ENCODE data around the gene LARP4B. TPM values are rescaled to one million over a fixed set of nuclear protein-coding genes. Genes with fewer than 3 reads are reported as not detected.

LARP4B gene
- total RNA-seq, 1 experiment from 2014 or later, result 31.1 TPM

DNA sequence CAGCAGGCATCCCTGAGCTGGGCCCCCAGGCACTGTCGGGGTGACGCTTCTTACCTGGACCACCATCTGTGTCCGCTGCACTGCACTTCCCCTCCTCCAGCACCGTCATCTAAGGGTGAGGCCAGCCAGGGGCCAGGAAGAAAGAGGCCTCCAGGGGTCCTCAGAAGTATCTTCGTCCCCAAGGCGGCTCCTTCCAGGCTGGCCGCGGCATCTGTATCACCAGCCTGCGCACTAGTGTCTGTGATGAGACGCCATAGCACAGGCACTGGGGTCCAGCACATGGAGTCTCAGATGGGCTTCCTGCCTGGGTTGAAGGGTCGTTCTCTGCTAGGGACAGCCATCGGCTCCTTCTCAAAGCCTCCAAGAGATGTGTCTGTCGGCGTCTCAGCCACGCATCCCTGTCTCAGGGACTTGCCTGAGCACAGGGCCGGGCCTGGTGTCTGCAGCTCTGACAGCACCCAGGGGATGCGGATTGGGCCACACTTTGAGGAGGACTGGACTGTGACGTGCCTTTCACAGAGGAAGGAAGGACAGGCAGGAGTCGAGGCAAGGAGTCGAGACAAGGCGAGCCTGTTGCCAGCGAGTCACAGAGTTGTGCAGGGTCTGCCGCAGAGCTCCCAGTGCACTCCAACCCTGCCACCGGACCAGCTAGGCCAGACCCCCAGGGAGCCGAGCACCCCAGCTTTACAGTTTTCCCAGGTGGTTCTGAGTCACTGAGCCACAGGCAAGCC lies 140.5 kb downstream of the LARP4B start:
- DNase-seq (ENCODE audit: extremely low read depth, low read depth), result no peak

DNA sequence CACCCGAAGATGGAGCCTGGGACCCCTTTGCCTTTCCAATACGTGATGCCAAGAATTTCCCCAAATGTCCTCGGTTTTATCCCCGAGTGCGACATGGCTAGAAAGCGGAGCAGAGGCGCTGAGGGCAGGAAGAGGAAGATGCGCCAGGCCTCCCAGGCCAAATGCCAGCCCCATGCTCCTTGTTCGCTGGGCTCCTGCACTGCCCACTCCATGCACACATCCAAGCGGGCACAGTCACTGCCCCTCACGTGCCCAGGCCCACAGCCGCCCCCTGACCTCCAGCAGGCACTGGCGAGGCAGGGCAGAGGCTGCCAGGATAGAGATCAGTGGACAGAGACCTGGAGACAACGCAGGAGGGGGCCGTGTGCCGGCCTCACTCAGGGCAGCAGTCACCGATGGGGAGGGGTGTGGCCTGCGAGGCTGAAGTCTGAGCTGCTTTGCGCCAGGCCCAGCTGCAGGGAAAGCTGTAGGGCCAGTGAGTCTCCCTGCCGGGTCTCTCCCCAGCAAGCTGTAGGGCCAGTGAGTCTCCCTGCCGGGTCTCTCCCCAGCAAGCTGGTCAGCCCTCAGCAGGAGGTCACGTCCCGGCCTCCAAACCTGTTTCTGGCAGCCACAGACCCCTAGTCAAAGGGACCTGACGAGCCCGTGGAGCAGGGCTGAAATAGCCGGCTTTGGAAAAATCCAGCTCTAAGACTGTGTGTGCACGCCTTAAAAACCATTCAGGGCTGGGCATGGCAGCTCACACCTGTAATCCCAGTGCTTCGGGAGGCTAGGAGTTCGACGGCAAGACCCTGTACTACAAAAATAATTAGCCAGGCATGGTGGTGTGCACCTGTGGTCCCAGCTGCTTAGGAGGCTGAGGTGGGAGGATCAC lies 141.4 kb downstream of the LARP4B start:
- DNase-seq (ENCODE audit: extremely low read depth, low read depth), result no peak

DNA sequence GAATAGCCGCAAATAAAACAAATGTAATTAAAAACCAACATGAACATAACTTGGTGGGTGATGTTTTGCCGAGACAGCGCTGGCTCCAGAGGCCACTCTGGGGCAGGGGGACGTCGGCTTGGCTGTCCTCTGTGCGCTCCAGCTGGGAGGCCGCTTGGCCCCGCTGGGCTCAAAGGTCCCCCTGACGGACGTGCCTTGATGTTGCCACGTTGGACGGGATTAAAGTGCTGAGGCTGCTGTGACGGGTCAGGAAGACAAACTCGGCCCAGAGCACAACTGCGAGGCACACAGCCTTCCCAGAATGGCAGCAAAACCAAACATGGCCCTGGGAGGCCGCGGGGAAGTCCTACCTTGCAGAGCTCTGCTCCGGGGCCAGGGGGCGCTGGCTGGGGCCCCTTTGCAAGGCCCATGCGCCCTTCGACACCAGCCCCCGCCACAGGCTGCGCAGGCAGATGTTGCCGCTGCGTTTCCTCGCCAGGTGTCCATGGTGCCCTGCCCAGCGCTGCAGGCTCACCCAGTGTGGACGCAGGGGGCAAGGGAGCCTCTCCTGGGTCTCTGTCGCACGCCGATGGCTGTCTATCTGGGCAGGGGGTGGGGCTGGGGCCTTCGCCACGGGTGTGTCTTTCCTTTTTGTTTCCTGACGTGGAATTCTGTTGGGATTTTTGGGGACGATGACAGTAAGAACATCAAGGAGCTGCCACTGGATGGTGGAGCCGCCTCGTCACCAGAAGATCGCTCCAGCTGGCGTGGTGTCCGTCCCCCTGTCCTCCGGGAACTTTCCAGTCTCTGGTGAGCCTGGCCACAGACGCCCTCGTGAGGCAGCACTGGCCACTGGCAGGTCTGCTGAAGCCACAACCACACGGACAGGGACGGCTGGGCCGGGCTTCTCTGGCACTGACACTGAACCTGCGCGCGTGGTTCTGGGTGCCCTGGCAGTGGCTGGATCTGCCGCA lies 142.4 kb downstream of the LARP4B start:
- peak; percentile 60 for DNase-seq (ENCODE audit: extremely low read depth, low read depth)

DNA sequence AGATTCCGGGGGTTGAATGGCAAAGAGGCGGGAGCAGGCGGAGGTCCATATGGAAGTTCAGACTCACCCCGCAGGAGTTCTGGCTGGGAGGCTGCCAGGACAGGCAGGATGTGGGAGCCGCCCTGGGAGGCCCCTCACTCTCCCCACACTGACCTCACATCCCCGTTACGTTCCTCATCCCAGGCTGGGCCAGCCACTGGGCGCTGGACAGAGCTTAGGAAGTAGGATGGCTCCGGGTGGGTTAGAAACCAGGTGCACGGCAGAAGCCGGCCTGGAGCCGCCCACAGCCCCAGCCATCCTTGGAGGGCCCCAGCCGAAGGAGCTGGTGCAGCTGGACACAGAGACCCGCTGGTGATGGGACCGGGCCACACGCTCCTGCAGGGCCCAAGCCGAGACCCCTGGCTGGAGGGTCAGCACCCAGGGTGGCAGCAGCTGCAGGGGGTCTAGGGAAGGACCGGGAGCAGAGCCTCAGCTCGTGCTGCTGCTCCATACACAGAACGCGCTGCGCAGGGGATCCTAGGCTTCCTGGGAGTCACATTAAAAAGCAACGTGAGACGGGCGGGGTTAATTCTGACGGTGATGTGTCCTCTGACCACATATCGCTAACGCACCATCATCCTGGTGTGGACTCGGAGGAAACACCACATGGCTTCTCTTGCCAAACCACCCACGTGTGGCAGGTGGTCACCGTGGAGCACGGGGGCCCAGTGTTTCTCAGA lies 143.4 kb downstream of the LARP4B start:
- DNase-seq (ENCODE audit: extremely low read depth, low read depth), result no peak

DNA sequence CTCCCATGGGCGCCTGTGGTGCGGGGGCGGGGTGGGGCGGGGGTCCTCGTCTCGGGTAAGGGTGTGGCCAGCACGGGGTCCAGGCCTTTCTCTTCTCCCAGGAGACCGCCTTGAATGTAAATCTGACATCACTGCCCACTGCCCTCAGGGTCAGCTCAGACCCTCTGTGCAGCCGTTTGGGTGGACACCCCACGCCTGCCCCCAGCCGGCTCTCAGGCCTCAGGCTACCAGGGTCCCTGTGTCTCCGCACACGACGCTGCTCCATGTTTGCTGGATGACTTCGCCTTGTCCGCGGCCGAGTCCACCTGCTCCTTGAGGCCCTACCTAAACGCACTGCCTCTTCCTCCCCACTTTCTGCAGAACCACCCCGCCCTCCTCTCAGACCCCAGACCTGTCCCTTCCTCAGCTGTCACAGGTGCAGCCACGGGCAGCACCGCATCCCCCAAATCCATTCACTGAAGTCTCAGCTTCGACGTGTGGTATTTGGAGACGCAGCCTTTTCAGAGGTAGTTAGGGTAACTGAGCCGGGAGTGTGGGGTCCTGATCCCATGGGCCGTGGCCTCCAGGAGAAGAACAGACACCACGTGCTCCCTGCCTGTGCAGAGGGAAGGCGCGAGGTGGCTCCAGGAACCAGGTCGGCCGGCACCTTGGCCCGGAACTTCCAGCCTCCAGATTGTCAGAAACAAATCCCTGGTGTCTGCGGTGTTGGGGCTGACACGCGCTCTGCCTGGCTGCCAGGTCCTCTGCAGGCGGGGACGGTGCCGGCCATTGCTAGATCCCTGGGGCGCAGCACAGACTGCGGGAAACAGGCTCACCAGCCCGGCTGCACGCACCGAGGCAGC lies 144.7 kb downstream of the LARP4B start:
- no peak for DNase-seq (ENCODE audit: extremely low read depth, low read depth)

DNA sequence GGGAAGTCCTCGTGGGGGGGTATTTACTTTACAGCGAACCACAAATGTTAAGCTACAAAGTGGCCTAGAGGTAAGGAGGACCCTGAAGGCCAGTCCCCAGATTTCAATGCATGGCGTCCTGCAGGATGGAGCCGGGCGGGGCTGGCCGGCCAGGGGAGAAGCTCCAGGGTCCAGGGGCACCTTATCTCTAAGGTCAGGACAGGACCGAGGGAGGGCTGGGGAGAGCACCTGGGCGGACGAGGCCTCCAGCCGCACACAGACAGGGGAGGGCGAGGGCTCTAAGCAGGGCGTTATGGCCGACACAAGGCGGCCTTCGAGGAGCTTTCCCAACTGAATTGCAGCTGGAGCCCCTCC lies 145.7 kb downstream of the LARP4B start:
- DNase-seq (ENCODE audit: extremely low read depth, low read depth), result no peak

DNA sequence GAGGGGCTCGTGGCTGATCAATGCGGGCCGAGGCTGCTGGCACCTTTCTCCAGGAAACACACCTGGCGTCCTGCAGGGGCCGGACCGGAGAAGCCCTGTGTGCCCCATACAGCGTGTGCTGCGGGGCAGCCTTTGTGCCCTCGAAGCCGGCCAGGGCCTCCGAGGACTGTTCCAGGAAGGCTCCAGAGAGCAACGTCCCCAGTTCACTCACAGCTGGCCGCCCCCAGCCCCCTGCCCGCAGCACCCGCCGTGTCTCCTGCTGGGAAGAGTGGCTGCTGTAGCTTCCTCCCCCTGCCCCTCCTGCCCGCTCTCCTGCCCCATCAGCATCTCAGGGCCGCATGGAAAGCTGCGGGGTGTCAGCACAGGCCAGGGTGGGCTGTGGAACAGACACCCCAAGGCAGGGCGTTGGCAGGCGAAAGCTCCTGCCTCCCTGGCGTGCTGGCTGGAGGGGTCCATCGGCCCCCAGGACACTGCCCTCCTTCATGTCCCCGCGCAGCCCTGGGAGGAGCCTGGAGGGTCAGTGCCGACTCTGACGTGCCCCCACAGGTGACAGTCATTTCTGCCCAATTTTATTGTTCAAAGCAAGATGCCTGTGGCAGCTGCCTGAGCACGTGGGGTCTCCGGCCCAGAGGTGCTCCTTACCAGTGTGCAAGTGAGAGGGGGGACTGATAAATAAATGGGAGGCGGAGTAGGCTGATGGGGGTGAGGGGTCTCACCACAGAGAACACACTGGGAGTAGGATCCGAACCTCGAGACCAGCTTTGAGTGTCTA lies 146.2 kb downstream of the LARP4B start:
- DNase-seq (ENCODE audit: extremely low read depth, low read depth), result no peak

DNA sequence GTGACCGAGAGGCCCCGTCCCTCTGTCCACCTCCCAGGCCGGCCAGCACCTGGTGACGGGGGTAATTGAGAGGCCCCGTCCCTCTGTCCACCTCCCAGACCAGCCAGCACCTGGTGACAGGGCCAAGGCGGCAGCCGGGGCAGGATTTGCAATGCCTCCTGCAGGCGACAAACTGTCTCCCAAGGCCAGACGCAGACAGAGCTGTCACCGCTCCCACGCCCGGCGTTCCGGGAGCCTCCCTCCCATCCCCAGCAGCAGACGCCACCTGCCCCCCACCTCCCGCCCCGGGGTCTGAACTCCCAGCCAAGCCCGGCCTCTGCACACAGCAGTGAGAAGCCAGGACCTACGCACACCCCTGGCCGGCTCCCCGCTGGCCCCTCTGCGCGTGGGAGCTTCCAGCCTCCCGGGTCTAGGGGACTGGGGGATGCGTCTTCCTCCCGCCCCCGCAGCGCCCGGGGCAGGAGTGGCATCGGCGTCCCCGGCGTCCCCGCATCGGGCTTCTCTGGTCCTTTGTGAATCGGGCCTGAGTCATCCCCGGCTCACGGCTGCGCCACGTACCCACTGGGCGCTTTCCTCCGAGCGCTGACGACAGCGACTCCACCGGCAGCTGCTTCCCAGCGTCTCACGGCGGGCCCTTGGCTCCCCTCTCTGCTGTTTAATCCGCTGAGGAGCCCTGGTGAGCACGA lies 147.0 kb downstream of the LARP4B start:
- DNase-seq (ENCODE audit: extremely low read depth, low read depth), result peak; percentile 54

DNA sequence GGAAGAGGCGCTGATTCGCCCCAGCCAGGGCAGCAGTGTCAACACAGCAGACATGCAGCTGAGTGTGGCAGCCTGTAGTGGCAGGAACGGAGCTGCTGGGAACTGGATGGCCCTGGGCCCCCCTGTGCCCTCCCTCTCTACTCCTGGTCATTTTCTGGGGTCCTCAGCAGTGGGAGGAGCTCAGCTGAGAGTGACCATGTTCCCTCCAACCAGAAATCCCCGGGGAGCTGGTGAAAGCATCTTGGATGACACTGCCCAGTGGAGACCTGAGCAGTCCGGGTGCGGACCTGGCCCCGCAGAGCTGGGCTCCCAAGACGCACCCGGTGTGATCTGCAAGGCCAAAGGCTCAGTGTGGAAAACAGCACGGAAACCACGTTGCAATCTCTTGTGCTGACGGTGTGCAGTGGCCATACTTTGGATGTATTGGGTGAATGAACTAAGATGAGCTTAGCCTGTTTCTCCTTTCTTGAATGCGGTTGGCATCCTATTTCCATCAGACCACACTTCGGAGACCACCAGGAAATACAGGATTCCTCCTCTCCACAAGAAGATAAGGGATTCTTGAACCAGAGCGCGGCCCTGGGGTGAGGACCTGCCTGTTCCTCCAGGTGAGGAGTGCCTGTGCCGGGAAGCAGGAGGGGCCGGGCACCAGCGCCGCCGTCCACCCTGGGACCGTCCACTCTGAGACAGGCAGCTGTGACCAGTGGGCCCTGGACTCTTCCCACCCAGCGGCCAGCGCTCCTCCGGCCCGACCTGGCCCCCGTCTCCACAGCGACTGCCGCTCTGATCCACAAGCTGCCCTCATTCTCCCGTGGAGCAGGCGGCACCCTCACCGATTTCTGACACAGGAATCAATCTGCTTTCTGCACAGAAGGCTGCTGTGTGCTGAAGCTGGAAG lies 148.5 kb downstream of the LARP4B start:
- no peak for DNase-seq (ENCODE audit: extremely low read depth, low read depth)

DNA sequence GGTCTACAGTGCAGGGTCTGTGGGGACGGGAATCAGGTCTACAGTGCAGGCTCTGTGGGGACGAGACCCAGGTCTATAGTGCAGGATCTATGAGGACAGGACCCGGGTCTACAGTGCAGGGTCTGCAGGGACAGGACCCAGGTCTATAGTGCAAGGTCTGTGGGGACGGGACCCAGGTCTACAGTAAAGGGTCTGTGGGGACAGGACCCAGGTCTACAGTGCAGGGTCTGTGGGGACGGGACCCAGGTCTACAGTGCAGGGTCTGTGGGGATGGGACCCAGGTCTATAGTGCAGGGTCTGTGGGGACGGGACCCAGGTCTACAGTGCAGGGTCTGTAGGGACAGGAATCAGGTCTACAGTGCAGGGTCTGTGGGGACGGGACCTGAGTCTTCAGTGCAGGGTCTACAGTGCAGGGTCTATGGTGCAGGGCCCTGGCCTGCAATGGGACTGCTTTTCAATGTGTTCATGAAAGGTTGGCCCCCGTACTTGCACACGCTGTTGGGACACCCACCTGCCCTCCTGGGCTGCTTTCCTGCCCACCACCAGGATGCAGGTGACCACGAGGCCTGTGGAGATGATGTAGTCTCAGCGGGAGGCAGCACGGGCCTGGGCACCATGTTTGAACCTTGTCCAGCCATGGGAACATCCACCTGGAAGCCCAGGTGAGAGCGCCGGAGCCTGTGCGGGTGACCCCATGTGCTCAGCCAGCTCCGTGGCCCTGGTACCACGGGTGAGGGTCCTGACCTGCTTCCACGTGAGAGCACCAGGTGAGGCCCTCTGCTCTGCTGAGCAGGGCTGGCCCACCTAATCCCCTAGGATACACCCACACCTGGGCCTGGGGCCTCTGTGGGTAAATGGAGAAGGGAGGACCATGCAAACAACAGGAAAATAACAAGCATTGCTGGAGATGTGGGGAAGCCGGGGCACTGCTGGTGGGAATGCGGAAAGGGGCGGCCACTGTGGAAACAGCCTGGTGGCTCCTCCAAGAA lies 150.7 kb downstream of the LARP4B start:
- no peak for DNase-seq (ENCODE audit: extremely low read depth, low read depth)

DNA sequence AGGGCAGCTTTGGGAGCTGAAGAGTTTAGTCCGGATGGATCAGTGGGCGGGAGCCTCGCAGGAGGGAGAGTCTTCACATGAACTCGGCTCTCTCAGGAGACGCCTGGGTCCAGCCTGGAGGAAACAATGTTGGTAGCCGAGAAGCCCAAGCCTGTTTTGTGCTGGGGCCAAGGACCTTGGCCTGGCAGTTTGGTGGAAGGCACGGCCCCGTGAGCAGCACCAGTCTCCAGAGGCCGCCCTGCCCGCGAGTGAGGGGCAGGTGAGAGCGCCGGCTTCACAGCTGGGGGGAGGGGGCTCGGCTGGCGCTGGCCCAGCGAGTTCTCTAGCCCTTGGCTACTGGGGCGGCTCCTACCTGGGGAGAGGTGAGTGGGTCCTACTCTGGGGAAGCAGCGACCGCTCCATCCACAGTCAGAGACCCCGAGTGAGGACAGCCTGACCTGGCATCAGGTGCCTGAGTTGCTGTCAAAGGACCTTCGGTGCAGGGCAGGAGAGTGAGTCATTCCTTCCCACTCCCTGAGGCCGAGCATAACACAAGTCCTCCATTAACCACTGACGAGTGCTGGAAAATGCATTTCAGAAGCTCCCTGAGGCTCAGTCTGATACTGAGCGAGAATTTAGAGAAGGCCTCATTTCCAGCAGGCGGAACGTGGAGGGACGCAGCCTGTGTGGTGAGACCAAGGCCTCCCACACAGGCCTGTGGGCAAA lies 152.7 kb downstream of the LARP4B start:
- DNase-seq (ENCODE audit: extremely low read depth, low read depth), result no peak

DNA sequence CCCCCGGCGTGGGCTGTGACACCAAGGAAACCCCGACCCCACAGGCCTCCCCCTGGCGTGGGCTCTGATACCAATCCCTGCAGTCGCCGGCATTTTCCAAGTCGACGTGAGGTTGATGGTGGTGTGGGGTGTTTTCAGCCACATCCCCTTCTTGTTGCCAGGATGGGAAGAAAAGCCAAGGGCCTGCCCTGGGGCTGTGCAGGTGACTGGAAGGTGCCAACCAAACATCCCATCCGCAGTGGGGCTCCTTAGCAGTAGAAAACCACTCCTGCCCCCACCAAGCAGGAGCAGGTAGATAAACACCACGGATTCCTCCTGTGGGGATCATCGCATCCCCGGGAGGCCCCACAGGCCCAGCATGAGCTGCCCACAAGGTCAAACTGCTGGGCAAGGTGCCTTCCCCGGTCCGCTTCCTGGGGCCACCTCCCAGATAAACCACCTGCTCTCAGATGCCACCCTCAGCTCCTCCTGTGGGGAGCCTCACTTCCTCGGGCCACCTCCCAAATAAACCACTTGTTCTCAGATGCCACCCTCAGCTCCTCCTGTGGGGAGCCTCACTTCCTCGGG lies 153.5 kb downstream of the LARP4B start:
- no peak for DNase-seq (ENCODE audit: extremely low read depth, low read depth)

DNA sequence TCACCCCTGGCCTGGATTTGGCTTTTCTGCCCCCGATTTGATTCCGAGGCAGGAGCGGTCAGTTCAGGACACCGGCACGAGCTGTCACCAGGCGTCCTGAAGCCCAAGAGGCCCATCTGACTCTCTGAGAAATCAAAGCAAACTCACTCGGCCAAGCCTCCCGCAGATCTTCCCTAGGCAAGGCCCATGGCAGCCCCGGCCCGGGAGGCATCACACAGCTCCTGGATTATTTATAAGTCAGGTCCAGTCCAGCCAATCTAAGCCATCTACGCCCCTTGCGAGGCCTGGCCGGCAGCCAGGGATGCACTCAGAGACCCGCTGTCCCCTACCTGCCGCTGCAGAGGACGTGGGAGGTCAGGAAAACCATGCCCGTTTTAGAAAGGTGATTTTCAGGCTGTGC lies 154.7 kb downstream of the LARP4B start:
- no peak for DNase-seq (ENCODE audit: extremely low read depth, low read depth)

DNA sequence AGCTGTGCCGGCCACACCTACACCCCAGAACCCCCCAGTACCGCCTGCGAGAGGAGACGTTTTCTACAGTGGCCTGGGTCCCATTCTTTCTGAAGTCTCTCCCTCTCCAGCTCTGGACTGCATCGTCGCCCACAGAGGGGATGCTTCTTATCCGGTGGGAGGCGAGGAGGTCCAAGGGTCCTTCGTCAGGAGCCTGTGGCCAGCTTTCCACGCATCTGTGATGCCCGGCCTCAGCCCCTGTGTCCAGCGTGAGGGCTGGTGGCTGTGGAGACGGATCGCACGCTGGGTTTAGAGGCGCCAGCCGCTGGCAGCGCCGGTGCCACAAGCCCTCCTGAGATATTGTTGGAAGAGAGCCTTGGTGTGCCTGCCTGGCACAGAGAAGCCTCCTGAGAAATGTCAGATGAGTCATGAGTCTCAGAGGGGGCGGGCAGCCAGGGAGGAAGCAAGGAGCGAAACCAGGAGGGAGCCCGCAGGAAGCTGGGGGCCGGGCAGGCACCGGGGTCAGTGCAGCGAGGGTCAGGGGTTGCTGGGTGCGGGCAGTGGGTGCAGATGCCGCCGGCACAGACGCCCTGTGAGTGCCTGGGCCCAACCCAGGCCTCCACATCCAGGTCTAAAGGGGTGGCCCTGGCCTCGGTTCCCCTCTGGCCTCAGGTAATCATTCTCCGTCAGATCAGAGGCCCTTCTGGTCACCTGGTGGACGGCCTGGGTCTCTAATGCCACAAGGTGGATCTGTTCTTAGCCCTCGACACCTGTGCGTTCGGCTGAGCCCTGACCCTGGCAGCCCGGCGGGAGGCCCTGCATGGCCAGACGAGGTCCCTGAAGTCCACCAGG lies 156.0 kb downstream of the LARP4B start:
- DNase-seq (ENCODE audit: extremely low read depth, low read depth), result peak; percentile 40
